Inflammatory macrophage treated with lipopolysaccharide for 1 hour (primary cell): Measurements from ENCODE around the gene CADM1.

Source experiments
- DNase-seq, 2 donors: peaks; one replicate each; pipeline ENCODE4 v3.0.0-alpha.2; 2020 to 2022

The CADM1 gene

DNA sequence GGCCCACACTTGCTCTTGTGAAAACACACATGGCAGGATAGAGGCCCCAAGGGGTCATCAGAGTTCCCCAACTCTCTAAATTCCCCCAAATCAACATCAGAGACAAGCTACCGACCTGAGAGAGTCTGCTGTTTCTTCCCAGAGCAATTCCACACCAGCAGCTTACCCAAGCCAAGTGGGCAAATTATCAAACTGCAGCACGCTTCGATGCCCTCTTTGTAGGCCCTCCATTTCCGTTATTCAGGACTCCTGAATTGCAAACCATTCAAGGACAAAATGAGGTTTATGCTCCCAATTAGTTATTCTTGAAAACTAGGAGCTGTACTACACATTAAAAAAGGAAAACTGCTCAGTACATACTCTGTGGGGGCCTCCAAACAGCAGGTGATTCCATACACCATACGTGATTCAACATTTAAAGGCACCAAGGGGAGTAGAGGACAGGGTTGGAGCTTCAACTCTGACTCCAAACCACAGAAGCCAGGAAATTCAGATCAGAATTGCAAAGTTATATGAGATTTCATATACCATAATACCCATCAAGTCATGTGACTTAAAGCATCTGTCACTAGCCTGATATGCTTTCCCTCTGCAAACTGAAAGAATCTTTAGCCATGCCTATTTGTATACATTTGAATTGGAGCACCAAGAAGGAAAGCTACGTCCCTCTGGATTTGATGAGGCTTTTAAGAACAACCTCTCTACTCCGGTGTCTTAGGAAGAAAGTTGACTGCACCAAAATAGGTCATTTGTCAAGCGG lies 234.8 kb downstream of the CADM1 start:
- DNase-seq, result no peak

- no peak for DNase-seq
These were observed 236.3 kb downstream of the CADM1 start for GRCh38 chr11:115267871-115268270.

GRCh38 chr11:115267238-115267781 lies 236.9 kb downstream of the CADM1 start:
- DNase-seq, result no peak

DNA sequence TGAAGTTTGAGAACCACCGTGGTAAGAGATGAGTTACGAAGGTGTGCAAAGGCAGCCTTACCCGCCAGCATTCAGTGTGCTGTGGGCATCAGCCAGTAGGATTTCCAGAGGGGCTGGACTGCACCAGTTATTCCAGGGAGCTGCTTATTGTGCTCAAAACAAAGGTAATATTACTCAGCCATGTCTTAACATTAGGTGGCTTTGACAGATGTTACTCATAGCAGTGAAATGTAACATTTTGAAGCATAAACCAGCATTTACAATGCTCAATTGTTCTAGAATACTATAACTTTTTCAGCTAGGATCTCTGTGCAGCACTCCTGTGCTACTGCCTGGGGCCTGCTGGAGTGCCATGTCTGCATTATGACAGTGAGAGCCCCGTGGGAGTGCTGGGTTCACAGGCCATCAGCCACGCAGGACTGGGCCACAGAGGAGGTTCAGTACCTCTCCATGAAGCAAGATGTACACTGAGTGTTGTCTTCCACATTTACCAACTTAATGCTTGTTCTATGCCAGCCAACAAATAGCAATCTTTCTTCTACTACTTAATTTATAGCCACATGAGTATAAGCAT lies 238.1 kb downstream of the CADM1 start:
- DNase-seq, result no peak

DNA sequence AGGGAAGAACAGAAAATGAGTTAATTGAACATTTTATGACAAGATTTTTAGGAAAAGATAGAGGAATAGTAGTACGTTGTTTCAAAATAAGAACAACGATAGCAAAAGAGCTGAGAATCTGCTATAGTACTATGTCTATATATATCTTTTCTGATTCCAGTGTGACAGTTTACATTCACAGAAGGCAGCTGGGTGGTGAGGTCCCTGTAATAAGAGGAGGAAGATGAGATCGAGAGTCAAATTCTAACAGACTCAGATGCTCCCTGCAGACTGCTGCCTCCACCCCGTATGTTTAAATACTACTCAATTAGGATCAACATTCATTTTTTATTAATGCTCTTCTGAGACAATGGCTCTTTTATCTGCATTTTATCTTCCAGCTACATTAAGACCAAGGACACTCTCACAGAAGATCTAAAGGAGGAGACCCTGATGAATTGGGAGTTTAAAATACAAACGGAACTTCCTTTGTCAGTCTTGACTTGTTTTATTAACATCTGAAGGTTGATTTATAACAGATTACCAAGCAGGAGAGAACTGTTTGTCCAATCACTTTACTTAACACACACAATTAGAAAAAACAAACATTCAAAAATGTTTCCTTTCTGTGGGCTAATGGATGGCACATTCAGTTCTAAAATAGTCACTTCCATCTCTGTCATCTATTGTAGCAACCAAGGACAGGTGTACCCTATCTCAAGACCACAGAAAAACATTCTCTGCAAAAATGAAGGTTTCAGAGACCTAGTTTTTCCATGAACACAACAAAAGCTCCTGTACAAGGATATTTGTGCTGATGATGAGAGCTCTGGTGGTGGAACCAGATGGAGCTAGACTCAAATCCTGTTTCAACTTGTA lies 240.2 kb downstream of the CADM1 start:
- DNase-seq, result no peak

GRCh38 chr11:115258216-115258615 lies 246.0 kb downstream of the CADM1 start:
- no peak for DNase-seq

DNA sequence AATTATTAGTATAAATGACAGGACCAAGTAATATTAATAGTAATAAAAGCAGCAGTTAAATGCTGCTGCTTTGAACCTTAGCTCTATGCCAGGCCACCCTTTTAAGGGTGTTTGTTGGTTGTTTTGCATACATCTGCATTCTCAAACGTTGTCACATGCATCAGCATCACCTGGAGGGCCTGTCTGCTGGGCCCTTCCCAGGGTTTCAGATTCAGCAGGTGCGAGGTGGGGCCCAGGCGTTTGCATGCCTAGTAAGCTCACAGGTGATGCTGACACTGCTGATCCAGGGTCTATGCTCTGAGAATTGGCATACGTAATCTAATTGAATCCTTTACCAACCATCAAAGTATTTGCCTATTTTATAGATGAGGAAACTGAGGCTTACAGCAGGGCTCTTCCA lies 246.5 kb downstream of the CADM1 start:
- no peak for DNase-seq

- DNase-seq, result no peak
These were observed 246.9 kb downstream of the CADM1 start for GRCh38 chr11:115257270-115257669.

GRCh38 chr11:115256397-115257197 lies 247.6 kb downstream of the CADM1 start:
- no peak for DNase-seq

DNA sequence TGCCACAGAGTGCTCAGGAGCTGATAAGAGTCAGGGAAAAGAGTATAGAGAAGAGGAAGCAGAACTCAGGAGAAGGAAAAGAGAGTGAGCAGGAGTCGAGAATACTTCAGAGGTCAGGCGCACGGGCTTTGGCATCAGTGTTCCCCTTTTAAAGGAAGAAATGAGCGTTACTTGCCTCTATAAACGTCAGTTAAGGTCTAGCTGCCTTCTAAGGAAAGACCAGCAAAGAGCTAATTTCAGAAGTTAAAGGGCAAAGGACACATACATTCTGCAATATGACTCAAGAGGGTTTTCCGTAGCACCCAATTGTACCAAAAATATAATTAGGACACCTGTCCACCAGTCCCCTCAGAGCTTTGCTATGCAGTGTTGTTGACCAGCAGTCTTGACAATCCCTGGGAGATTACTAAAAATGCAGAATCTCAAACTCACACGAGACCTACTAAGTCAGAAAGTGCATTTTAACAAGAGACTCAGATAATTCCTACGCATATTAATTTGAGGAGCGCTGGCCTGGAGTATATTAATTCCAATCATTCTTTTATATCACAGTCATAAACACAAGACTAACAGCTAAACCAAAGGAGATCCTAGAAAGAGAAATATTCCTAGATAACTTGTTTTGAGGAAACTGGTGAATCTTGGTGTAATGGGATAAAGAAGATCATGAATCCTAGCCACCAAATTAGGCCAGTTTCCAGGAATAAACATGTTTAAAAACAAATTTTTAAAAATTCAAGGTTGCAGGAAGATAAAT lies 249.0 kb downstream of the CADM1 start:
- no peak for DNase-seq

GRCh38 chr11:115251126-115251525 lies 253.1 kb downstream of the CADM1 start:
- DNase-seq, result no peak

DNA sequence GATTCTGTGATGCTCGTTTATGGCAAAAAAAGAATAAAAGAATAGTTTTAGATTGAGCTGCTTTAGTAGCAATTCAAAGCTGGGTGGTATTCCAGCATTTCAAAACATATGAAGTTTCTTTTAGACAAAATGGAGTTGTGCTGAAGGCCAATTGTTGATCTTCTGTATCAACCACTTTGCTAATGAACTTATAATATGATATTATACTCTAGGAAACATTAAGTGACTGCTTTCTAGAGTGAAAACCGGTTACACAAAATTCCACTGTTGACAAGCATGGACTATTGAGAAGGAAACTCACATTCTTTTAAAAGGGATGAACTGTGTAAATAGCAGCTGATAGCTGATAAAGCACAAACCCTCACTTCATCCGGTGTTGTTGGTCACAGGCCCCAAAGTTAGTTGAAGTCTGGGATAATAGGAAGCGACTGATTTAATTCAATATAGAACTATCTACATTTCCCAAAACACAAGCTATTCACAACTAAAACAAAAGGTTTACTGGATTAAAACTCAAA lies 255.1 kb downstream of the CADM1 start:
- no peak for DNase-seq

- DNase-seq, result no peak
These were observed 256.3 kb downstream of the CADM1 start for GRCh38 chr11:115247953-115248352.

- no peak for DNase-seq
These were observed 256.9 kb downstream of the CADM1 start for GRCh38 chr11:115247361-115247760.

DNA sequence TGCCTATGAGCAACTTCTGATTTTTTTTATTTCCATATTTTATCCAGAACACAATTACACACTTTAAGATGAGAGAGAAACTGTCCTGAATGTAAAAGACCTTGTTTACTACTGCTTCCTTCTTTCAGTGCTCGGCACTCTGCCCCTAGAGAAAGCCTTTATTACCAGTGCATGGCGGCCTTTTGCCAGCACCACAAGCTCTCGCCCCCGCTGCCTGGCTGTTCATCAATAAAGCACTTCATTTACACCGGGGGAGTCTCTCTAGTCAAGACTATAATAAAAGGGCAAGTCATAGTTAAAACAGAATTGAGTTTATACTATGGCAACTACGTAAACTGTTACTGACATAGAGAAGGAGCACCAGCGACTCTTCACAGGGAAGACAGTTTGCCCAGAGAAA lies 259.5 kb downstream of the CADM1 start:
- DNase-seq, result no peak

- DNase-seq, result no peak
These were observed 259.9 kb downstream of the CADM1 start for GRCh38 chr11:115244296-115244695.

- no peak for DNase-seq
These were observed 261.2 kb downstream of the CADM1 start for GRCh38 chr11:115242982-115243381.

- no peak for DNase-seq
These were observed 262.3 kb downstream of the CADM1 start for GRCh38 chr11:115241899-115242298.

- no peak for DNase-seq
These were observed 265.4 kb downstream of the CADM1 start for GRCh38 chr11:115238791-115239190.

- no peak for DNase-seq
These were observed 266.1 kb downstream of the CADM1 start for GRCh38 chr11:115238086-115238485.

- DNase-seq, result no peak
These were observed 266.6 kb downstream of the CADM1 start for GRCh38 chr11:115237578-115237977.

GRCh38 chr11:115234794-115235193 lies 269.4 kb downstream of the CADM1 start:
- no peak for DNase-seq
